ENCODE measurements around the gene HIVEP3. TPM values are rescaled to one million over a fixed set of nuclear protein-coding genes. Genes with fewer than 3 reads are reported as not detected.

The HIVEP3 gene
- total RNA-seq, 1 experiment from 2014 or later: 0.55 TPM

GRCh38 chr1:41802532-41803501 is 115.9 kb downstream of the HIVEP3 start (continued):
- TF ChIP-seq, protein P1, sequence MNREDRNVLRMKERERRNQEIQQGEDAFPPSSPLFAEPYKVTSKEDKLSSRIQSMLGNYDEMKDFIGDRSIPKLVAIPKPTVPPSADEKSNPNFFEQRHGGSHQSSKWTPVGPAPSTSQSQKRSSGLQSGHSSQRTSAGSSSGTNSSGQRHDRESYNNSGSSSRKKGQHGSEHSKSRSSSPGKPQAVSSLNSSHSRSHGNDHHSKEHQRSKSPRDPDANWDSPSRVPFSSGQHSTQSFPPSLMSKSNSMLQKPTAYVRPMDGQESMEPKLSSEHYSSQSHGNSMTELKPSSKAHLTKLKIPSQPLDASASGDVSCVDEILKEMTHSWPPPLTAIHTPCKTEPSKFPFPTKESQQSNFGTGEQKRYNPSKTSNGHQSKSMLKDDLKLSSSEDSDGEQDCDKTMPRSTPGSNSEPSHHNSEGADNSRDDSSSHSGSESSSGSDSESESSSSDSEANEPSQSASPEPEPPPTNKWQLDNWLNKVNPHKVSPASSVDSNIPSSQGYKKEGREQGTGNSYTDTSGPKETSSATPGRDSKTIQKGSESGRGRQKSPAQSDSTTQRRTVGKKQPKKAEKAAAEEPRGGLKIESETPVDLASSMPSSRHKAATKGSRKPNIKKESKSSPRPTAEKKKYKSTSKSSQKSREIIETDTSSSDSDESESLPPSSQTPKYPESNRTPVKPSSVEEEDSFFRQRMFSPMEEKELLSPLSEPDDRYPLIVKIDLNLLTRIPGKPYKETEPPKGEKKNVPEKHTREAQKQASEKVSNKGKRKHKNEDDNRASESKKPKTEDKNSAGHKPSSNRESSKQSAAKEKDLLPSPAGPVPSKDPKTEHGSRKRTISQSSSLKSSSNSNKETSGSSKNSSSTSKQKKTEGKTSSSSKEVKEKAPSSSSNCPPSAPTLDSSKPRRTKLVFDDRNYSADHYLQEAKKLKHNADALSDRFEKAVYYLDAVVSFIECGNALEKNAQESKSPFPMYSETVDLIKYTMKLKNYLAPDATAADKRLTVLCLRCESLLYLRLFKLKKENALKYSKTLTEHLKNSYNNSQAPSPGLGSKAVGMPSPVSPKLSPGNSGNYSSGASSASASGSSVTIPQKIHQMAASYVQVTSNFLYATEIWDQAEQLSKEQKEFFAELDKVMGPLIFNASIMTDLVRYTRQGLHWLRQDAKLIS (CRISPR knock-in tag; IDR thresholded peaks at IDR 0.05; ENCODE audit: borderline replicate concordance): no peak
- no peak for TF ChIP-seq ZNF423 (CRISPR knock-in tag; IDR thresholded peaks at IDR 0.05)
- TF ChIP-seq CREM (CRISPR knock-in tag; IDR thresholded peaks at IDR 0.05): no peak
- no peak for TF ChIP-seq ZNF671 (CRISPR knock-in tag; IDR thresholded peaks at IDR 0.05)
- no peak for TF ChIP-seq E2F1 (CRISPR knock-in tag; IDR thresholded peaks at IDR 0.05)
- TF ChIP-seq NFE2L1 (CRISPR knock-in tag; IDR thresholded peaks at IDR 0.05): no peak
- no peak for TF ChIP-seq OVOL2 (CRISPR knock-in tag; IDR thresholded peaks at IDR 0.05; ENCODE audit: borderline replicate concordance)

- H3K36me3 Mint-ChIP-seq: no peaks in the 10 kb centered on the region
- no peaks in the 10 kb centered on the region for H3K27me3 Mint-ChIP-seq (ENCODE audit: low read depth)
- 0 out of 2 replicates have a peak, but pooled peaks cover 3% of the 10 kb centered on the region for H3K4me1 Mint-ChIP-seq
- POLR2A ChIA-PET: no interaction called here
- ATAC-seq (no peak), DNase-seq (ENCODE audit: low spot score) (no peak)
- CTCF ChIA-PET: interaction anchor here (0.9 to 1.2 kb wide), 2 partner anchors 10 to 12 kb away, joined by 3 to 4 read pairs; no protein-coding TSS in a partner anchor
- no peaks in the 10 kb centered on the region for H3K9me3 Mint-ChIP-seq
- H3K4me3 Mint-ChIP-seq: no peak overlapping the region
- TF ChIP-seq, protein P2, sequence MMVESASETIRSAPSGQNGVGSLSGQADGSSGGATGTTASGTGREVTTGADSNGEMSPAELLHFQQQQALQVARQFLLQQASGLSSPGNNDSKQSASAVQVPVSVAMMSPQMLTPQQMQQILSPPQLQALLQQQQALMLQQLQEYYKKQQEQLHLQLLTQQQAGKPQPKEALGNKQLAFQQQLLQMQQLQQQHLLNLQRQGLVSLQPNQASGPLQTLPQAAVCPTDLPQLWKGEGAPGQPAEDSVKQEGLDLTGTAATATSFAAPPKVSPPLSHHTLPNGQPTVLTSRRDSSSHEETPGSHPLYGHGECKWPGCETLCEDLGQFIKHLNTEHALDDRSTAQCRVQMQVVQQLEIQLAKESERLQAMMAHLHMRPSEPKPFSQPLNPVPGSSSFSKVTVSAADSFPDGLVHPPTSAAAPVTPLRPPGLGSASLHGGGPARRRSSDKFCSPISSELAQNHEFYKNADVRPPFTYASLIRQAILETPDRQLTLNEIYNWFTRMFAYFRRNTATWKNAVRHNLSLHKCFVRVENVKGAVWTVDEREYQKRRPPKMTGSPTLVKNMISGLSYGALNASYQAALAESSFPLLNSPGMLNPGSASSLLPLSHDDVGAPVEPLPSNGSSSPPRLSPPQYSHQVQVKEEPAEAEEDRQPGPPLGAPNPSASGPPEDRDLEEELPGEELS (CRISPR knock-in tag; IDR thresholded peaks at IDR 0.05): no peak
- TF ChIP-seq ZNF263 (CRISPR knock-in tag; IDR thresholded peaks at IDR 0.05; ENCODE audit: low read depth): no peak
- TF ChIP-seq, protein P3, sequence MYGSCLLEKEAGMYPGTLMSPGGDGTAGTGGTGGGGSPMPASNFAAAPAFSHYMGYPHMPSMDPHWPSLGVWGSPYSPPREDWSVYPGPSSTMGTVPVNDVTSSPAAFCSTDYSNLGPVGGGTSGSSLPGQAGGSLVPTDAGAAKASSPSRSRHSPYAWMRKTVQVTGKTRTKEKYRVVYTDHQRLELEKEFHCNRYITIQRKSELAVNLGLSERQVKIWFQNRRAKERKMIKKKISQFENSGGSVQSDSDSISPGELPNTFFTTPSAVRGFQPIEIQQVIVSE (CRISPR knock-in tag; IDR thresholded peaks at IDR 0.05; ENCODE audit: borderline replicate concordance): no peak
- TF ChIP-seq E2F1 (CRISPR knock-in tag; IDR thresholded peaks at IDR 0.05): no peak
- no peak for TF ChIP-seq TEAD4 (CRISPR knock-in tag; IDR thresholded peaks at IDR 0.05)
- TF ChIP-seq MAX (CRISPR knock-in tag; IDR thresholded peaks at IDR 0.05): no peak
- TF ChIP-seq GTF2I (CRISPR knock-in tag; conservative IDR thresholded peaks at IDR 0.05): no peak
- no peak for TF ChIP-seq NFATC4 (CRISPR knock-in tag; IDR thresholded peaks at IDR 0.05)
- TF ChIP-seq PREB (CRISPR knock-in tag; IDR thresholded peaks at IDR 0.05; ENCODE audit: borderline replicate concordance): no peak
- no peak for TF ChIP-seq ZNF219 (CRISPR knock-in tag; IDR thresholded peaks at IDR 0.05; ENCODE audit: borderline replicate concordance)
- TF ChIP-seq ETV6 (CRISPR knock-in tag; IDR thresholded peaks at IDR 0.05): no peak
- TF ChIP-seq ZNF512 (CRISPR knock-in tag; IDR thresholded peaks at IDR 0.05; ENCODE audit: borderline replicate concordance): no peak
- no peak overlapping the region for H3K27ac Mint-ChIP-seq
Measured at GRCh38 chr1:41800311-41800829, 118.4 kb downstream of the HIVEP3 start.

Measured in WTC11 (cell line).